RWPE2 (cell line): ENCODE data around the gene PLCG2.
"Not testable (repeated sequence)": the region's sequence is repeated elsewhere in the genome, so short reads cannot be mapped to it uniquely, and the experiment has no call there.

Experiments
- ATAC-seq: fragments of 200-7000 bp; cut with Tn5 transposase; 3 replicates; pipeline ENCODE4 v1.9.1; 2021; ENCODE audit warnings: low read depth
- DNase-seq: peaks from one replicate; pipeline ENCODE4 v3.0.0-alpha.2; 2020; ENCODE audit warnings: low spot score
- H3K27ac ChIP-seq: fragments of 450-650 bp; 2 replicates; pipeline ENCODE4 v1.5.1; 2017; ENCODE audit warnings: mild to moderate bottlenecking; ENCODE audit not compliant: poor library complexity, severe bottlenecking
- H3K27me3 ChIP-seq: fragments of 250-450 bp; sonication (Bioruptor Pico); 2 replicates; pipeline ENCODE4 v1.5.1; 2021; ENCODE audit warnings: mild to moderate bottlenecking, moderate library complexity; ENCODE audit not compliant: insufficient read depth, poor library complexity, severe bottlenecking
- H3K36me3 ChIP-seq: fragments of 250-450 bp; sonication (Bioruptor Pico); 2 replicates; pipeline ENCODE4 v1.5.1; 2020; ENCODE audit warnings: low read depth, mild to moderate bottlenecking, moderate library complexity
- H3K4me1 ChIP-seq: fragments of 250-450 bp; sonication (Bioruptor Pico); 2 replicates; pipeline ENCODE4 v1.5.1; 2021; ENCODE audit warnings: mild to moderate bottlenecking, moderate library complexity; ENCODE audit not compliant: insufficient read depth, poor library complexity, severe bottlenecking
- H3K4me3 ChIP-seq: fragments of 250-450 bp; sonication (Bioruptor Pico); 2 replicates; pipeline ENCODE4 v1.5.1; 2021; ENCODE audit warnings: mild to moderate bottlenecking, moderate library complexity; ENCODE audit not compliant: severe bottlenecking
- H3K9me3 ChIP-seq: fragments of 250-450 bp; sonication (Bioruptor Pico); 2 replicates; pipeline ENCODE4 v1.5.1; 2021; ENCODE audit warnings: mild to moderate bottlenecking, moderate library complexity; ENCODE audit not compliant: severe bottlenecking
- CTCF ChIP-seq: fragments of 450-650 bp; IDR thresholded peaks from one replicate; pipeline ENCODE4 v1.5.1; 2017; ENCODE audit warnings: mild to moderate bottlenecking, moderate library complexity; ENCODE audit not compliant: poor library complexity, severe bottlenecking

PLCG2 gene

DNA sequence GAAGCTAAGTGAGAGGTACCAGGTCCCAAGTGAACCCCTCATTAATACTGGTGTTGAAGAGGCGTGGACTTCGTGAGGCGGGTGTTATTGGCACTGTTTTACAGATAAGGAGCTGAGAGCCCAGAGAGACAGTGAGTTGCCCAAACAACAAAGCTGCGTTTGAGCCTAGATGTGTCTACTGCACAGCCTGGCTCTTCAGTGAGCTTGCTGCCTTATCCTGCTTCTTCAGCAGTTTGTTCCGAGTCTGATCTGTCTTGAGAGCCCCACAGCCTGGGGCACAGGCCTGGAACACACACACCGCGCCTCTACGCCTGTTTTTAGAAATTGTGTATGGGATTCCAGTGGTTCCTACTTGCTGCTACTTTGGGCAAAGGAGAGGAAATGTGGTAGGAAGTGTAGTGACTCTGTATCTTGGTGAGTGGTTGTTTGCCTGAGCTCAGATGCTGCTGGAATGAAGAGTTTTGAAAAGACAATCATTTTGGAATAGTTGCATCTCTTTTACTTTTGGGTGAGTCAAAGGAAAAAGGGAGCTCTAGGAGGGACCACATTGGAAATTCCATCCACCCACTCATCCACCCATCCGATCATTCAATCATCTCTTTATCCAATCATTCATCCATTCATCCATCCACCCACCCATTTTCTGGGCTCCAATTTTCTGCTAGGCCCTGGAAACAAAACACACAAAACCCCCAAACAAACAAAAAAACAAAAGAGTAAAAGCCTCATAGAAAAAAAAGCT is 22.3 kb upstream of the PLCG2 start:
- no peaks in the 10 kb centered on the region for H3K9me3 ChIP-seq
- H3K4me1 ChIP-seq = no peaks in the 10 kb centered on the region
- ATAC-seq (no peak), DNase-seq (no peak)
- TF ChIP-seq CTCF = no peak
- H3K4me3 ChIP-seq = no peak overlapping the region
- no peaks in the 10 kb centered on the region for H3K27me3 ChIP-seq
- H3K27ac ChIP-seq = no peak overlapping the region
- H3K36me3 ChIP-seq = no peaks in the 10 kb centered on the region

GRCh38 chr16:81758376-81758775 is 20.7 kb upstream of the PLCG2 start:
- Histone ChIP-seq H3K27me3 (no peaks in the 10 kb centered on the region), H3K4me3 (no peak overlapping the region), H3K4me1 (no peaks in the 10 kb centered on the region), H3K36me3 (no peaks in the 10 kb centered on the region), H3K9me3 (no peaks in the 10 kb centered on the region), H3K27ac (no peak overlapping the region)
- DNase-seq (no peak), ATAC-seq (peak; percentile 87)
- TF ChIP-seq CTCF = no peak

- not testable (repeated sequence) for H3K4me3 ChIP-seq, H3K4me1 ChIP-seq, H3K27ac ChIP-seq, DNase-seq, H3K36me3 ChIP-seq, ATAC-seq, H3K9me3 ChIP-seq, H3K27me3 ChIP-seq
Measured at GRCh38 chr16:81762322-81762721, 16.8 kb upstream of the PLCG2 start.

DNA sequence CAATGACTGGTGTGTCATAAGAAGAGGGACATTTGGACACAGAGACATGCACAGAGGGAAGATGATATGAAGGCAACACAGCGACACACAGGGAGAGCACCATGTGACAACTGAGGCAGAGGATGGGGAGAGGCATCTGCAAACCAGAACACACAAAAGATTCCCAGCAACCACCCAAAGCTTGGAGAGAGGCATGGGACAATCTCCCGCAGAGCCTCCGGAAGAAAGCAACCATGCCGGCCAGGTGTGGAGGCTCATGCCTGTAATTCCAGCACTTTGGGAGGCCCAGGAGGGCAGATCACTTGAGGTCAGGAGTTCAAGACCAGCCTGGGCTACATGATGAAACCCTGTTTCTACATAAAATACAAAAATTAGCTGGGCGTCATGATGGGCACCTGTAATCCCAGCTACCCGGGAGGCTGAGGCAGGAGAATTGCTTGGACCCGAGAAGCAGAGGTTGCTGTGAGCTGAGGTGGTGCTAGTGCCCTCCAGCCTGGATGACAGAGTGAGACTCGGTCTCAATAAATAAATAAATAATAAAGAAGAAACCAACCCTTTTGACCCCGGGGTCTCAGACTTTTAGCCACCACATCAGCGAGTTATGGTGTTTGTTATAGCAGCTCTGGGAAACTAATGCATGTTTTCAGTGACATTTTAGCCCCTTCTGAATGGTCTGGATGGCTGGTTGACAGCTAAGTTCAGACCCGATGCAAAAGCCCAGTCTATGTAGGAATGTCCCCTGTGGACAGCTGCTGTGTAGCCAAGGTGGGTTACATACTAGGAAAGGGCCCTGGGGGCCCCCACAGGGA is 13.8 kb upstream of the PLCG2 start:
- Histone ChIP-seq H3K27me3 (no peaks in the 10 kb centered on the region), H3K4me3 (no peak overlapping the region)

GRCh38 chr16:81765969-81766368 is 13.1 kb upstream of the PLCG2 start:
- Histone ChIP-seq H3K27me3 (no peaks in the 10 kb centered on the region), H3K9me3 (no peaks in the 10 kb centered on the region), H3K4me1 (no peaks in the 10 kb centered on the region), H3K4me3 (no peak overlapping the region), H3K36me3 (no peaks in the 10 kb centered on the region), H3K27ac (no peak overlapping the region)
- TF ChIP-seq CTCF = no peak
- DNase-seq (no peak), ATAC-seq (no peak)

More for the DNA sequence above, 13.8 kb upstream of the PLCG2 start:
- no peak for TF ChIP-seq CTCF
- DNase-seq = no peak
- Histone ChIP-seq H3K9me3 (no peaks in the 10 kb centered on the region), H3K36me3 (no peaks in the 10 kb centered on the region), H3K27ac (no peak overlapping the region), H3K4me1 (no peaks in the 10 kb centered on the region)
- no peak for ATAC-seq
